WTC11 (cell line): ENCODE measurements around the gene RRBP1. TPM values are rescaled to one million over a fixed set of nuclear protein-coding genes. Genes with fewer than 3 reads are reported as not detected.

Source experiments
- ATAC-seq: fragments of 200-7000 bp; cut with Tn5 transposase; 2 replicates; pipeline ENCODE4 v1.10.0; 2021; ENCODE audit warnings: mild to moderate bottlenecking, moderate library complexity
- CTCF ChIA-PET: fragments of 300-600 bp; sonication (Branson Sonifier 250); formaldehyde crosslinking; loops from one replicate; lab custom pipeline; 2021; ENCODE audit warnings: antibody characterized with exemption; lab: Charles Lee
- POLR2A ChIA-PET: fragments of 350-600 bp; sonication (Branson Sonifier 250); formaldehyde crosslinking; loops from one replicate; lab custom pipeline; 2021; ENCODE audit warnings: antibody characterized with exemption; lab: Charles Lee
- DNase-seq: peaks from one replicate; pipeline ENCODE4 v3.0.0; 2021; ENCODE audit warnings: low spot score
- H3K27ac Mint-ChIP-seq: 2 replicates; pipeline ENCODE4 v1.8.0; 2021; ENCODE audit warnings: mixed read lengths
- H3K27me3 Mint-ChIP-seq: 2 replicates; pipeline ENCODE4 v1.8.0; 2021; ENCODE audit warnings: low read depth, mild to moderate bottlenecking, moderate library complexity, mixed read lengths
- H3K36me3 Mint-ChIP-seq: 2 replicates; pipeline ENCODE4 v1.8.0; 2021; ENCODE audit warnings: mixed read lengths
- H3K4me1 Mint-ChIP-seq: 2 replicates; pipeline ENCODE4 v1.8.0; 2022; ENCODE audit warnings: mixed read lengths
- H3K4me3 Mint-ChIP-seq: 2 replicates; pipeline ENCODE4 v1.8.0; 2021; ENCODE audit warnings: mild to moderate bottlenecking, moderate library complexity, mixed read lengths
- H3K9me3 Mint-ChIP-seq: 2 replicates; pipeline ENCODE4 v1.8.0; 2021; ENCODE audit warnings: mixed read lengths
- ATF3 ChIP-seq: sonication (generic); formaldehyde crosslinking; conservative IDR thresholded peaks from 2 replicates; pipeline ENCODE4 v1.8.1; 2022; ENCODE audit warnings: mild to moderate bottlenecking, missing genetic modification reagents
- CREM ChIP-seq: sonication (generic); formaldehyde crosslinking; IDR thresholded peaks from 2 replicates; pipeline ENCODE4 v1.8.1; 2022; ENCODE audit warnings: mild to moderate bottlenecking, missing genetic modification reagents, moderate library complexity
- CTCF ChIP-seq: fragments of 200-600 bp; IDR thresholded peaks from 2 replicates; pipeline ENCODE4 v1.8.0; 2022; ENCODE audit warnings: antibody characterized with exemption
- HMGA2 ChIP-seq: fragments of 250-450 bp; sonication (Bioruptor Pico); IDR thresholded peaks from 2 replicates; pipeline ENCODE4 v1.4.0; 2021; ENCODE audit warnings: mild to moderate bottlenecking, moderate library complexity
- NFYB ChIP-seq: sonication (generic); formaldehyde crosslinking; conservative IDR thresholded peaks from 2 replicates; pipeline ENCODE4 v1.8.0; 2022; ENCODE audit warnings: low read depth, missing genetic modification reagents
- NR2C2 ChIP-seq: sonication (generic); formaldehyde crosslinking; IDR thresholded peaks from 2 replicates; pipeline ENCODE4 v1.8.0; 2022; ENCODE audit warnings: mild to moderate bottlenecking, missing genetic modification reagents
- SMAD3 ChIP-seq: sonication (generic); formaldehyde crosslinking; IDR thresholded peaks from 2 replicates; pipeline ENCODE4 v1.8.0; 2022; ENCODE audit warnings: missing genetic modification reagents, mild to moderate bottlenecking, borderline replicate concordance
- TEAD1 ChIP-seq: sonication (generic); formaldehyde crosslinking; IDR thresholded peaks from 2 replicates; pipeline ENCODE4 v1.8.0; 2022; ENCODE audit warnings: mild to moderate bottlenecking, missing genetic modification reagents
- ZMAT4 ChIP-seq: fragments of 250-450 bp; sonication (Bioruptor Pico); IDR thresholded peaks from 2 replicates; pipeline ENCODE4 v1.9.0; 2021; ENCODE audit warnings: mild to moderate bottlenecking
- ZNF121 ChIP-seq: sonication (generic); formaldehyde crosslinking; IDR thresholded peaks from 2 replicates; pipeline ENCODE4 v1.8.0; 2023; ENCODE audit warnings: missing genetic modification reagents
- ZNF425 ChIP-seq: fragments of 250-450 bp; sonication (Bioruptor Pico); conservative IDR thresholded peaks from 2 replicates; pipeline ENCODE4 v1.9.0; 2021; ENCODE audit warnings: mild to moderate bottlenecking
- total RNA-seq: library from RNA; stranded (reverse); gene quantifications from 3 replicates; pipeline ENCODE4 v1.2.3, GENCODE V29; 2021
- TF ChIP-seq, protein P1 (sequence below): sonication (generic); formaldehyde crosslinking; IDR thresholded peaks from 2 replicates; pipeline ENCODE4 v1.8.0; 2022; ENCODE audit warnings: mild to moderate bottlenecking, missing genetic modification reagents
- TF ChIP-seq, protein P2 (sequence below): fragments of 250-450 bp; sonication (Bioruptor Pico); IDR thresholded peaks from 2 replicates; pipeline ENCODE4 v1.9.0; 2021; ENCODE audit warnings: mild to moderate bottlenecking
- TF ChIP-seq, protein P3 (sequence below): sonication (generic); formaldehyde crosslinking; IDR thresholded peaks from 2 replicates; pipeline ENCODE4 v1.8.0; 2022; ENCODE audit warnings: missing genetic modification reagents

The RRBP1 gene
- total RNA-seq, 1 experiment from 2014 or later, result 171 TPM

- no peak for ATAC-seq
- peaks cover 57% of the 10 kb centered on the region for H3K36me3 Mint-ChIP-seq
Observed at GRCh38 chr20:17629678-17630089, 52.4 kb downstream of the RRBP1 start.

DNA sequence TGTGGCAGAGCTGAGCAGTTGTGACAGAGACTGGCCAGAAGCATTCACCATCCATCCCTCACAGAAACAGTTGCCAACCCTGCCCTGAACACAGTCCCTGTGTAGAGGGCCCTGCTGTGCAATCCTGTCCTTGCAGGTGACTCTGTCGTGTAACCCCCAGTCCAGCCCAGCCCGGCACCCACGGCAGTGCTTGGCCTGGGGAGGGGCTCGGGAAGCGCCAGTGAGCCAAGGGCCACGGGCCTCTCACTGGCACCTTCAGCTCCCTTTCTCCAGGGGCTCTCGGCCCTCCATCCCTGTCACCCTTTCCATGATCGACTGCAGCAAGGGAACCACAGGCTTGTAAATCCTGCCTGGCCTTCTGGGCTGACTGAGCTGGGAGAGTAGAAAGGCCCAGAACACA lies 53.0 kb downstream of the RRBP1 start:
- CTCF ChIA-PET, result interaction anchor here (1.0 to 1.4 kb wide), 3 partner anchors 11 to 124 kb away, joined by 3 to 4 read pairs (median 4); no protein-coding TSS in a partner anchor
- POLR2A ChIA-PET, result interaction anchor here (1.0 kb wide), 1 partner anchor 241 kb away, joined by 3 read pairs; no protein-coding TSS in a partner anchor
- H3K9me3 Mint-ChIP-seq, result no peaks in the 10 kb centered on the region
- peaks cover 60% of the 10 kb centered on the region for H3K36me3 Mint-ChIP-seq
- H3K27ac Mint-ChIP-seq, result no peak overlapping the region
- H3K4me1 Mint-ChIP-seq, result no peaks in the 10 kb centered on the region
- H3K27me3 Mint-ChIP-seq, result no peaks in the 10 kb centered on the region
- H3K4me3 Mint-ChIP-seq, result no peak overlapping the region
- ATAC-seq (no peak), DNase-seq (no peak)
- TF ChIP-seq TEAD1 (CRISPR knock-in tag) (no peak), CREM (CRISPR knock-in tag) (no peak), NR2C2 (CRISPR knock-in tag) (no peak)
- TF ChIP-seq, protein P1, sequence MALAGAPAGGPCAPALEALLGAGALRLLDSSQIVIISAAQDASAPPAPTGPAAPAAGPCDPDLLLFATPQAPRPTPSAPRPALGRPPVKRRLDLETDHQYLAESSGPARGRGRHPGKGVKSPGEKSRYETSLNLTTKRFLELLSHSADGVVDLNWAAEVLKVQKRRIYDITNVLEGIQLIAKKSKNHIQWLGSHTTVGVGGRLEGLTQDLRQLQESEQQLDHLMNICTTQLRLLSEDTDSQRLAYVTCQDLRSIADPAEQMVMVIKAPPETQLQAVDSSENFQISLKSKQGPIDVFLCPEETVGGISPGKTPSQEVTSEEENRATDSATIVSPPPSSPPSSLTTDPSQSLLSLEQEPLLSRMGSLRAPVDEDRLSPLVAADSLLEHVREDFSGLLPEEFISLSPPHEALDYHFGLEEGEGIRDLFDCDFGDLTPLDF, result no peak
- TF ChIP-seq, protein P2, sequence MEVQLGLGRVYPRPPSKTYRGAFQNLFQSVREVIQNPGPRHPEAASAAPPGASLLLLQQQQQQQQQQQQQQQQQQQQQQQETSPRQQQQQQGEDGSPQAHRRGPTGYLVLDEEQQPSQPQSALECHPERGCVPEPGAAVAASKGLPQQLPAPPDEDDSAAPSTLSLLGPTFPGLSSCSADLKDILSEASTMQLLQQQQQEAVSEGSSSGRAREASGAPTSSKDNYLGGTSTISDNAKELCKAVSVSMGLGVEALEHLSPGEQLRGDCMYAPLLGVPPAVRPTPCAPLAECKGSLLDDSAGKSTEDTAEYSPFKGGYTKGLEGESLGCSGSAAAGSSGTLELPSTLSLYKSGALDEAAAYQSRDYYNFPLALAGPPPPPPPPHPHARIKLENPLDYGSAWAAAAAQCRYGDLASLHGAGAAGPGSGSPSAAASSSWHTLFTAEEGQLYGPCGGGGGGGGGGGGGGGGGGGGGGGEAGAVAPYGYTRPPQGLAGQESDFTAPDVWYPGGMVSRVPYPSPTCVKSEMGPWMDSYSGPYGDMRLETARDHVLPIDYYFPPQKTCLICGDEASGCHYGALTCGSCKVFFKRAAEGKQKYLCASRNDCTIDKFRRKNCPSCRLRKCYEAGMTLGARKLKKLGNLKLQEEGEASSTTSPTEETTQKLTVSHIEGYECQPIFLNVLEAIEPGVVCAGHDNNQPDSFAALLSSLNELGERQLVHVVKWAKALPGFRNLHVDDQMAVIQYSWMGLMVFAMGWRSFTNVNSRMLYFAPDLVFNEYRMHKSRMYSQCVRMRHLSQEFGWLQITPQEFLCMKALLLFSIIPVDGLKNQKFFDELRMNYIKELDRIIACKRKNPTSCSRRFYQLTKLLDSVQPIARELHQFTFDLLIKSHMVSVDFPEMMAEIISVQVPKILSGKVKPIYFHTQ (CRISPR knock-in tag), result no peak

More at GRCh38 chr20:17629678-17630089, 52.4 kb downstream of the RRBP1 start:
- ChIA-PET POLR2A (interaction anchor here (1.0 kb wide), 1 partner anchor 240 kb away, joined by 3 read pairs; no protein-coding TSS in a partner anchor), CTCF (interaction anchor here (1.2 to 1.4 kb wide), 2 partner anchors 12 to 125 kb away, joined by 4 read pairs; no protein-coding TSS in a partner anchor)
- no peaks in the 10 kb centered on the region for H3K9me3 Mint-ChIP-seq
- TF ChIP-seq HMGA2 (no peak), NFYB (CRISPR knock-in tag) (no peak), ZMAT4 (CRISPR knock-in tag) (no peak), CTCF (no peak), ATF3 (CRISPR knock-in tag) (no peak), SMAD3 (CRISPR knock-in tag) (no peak), ZNF425 (CRISPR knock-in tag) (no peak), ZNF121 (no peak)
- TF ChIP-seq, protein P3, sequence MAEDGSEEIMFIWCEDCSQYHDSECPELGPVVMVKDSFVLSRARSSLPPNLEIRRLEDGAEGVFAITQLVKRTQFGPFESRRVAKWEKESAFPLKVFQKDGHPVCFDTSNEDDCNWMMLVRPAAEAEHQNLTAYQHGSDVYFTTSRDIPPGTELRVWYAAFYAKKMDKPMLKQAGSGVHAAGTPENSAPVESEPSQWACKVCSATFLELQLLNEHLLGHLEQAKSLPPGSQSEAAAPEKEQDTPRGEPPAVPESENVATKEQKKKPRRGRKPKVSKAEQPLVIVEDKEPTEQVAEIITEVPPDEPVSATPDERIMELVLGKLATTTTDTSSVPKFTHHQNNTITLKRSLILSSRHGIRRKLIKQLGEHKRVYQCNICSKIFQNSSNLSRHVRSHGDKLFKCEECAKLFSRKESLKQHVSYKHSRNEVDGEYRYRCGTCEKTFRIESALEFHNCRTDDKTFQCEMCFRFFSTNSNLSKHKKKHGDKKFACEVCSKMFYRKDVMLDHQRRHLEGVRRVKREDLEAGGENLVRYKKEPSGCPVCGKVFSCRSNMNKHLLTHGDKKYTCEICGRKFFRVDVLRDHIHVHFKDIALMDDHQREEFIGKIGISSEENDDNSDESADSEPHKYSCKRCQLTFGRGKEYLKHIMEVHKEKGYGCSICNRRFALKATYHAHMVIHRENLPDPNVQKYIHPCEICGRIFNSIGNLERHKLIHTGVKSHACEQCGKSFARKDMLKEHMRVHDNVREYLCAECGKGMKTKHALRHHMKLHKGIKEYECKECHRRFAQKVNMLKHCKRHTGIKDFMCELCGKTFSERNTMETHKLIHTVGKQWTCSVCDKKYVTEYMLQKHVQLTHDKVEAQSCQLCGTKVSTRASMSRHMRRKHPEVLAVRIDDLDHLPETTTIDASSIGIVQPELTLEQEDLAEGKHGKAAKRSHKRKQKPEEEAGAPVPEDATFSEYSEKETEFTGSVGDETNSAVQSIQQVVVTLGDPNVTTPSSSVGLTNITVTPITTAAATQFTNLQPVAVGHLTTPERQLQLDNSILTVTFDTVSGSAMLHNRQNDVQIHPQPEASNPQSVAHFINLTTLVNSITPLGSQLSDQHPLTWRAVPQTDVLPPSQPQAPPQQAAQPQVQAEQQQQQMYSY (CRISPR knock-in tag), result no peak
- H3K27ac Mint-ChIP-seq, result no peak overlapping the region
- no peaks in the 10 kb centered on the region for H3K27me3 Mint-ChIP-seq
- no peaks in the 10 kb centered on the region for H3K4me1 Mint-ChIP-seq
- no peak for DNase-seq
- H3K4me3 Mint-ChIP-seq, result no peak overlapping the region
